HepG2 (cell line): ENCODE data around the gene MKRN2OS. TPM values are rescaled to one million over a fixed set of nuclear protein-coding genes. Genes with fewer than 3 reads are reported as not detected.

Source experiments
- ARHGAP35 ChIP-seq: sonication (generic); formaldehyde crosslinking; IDR thresholded peaks from 2 replicates; pipeline ENCODE4 v1.9.0; 2022; ENCODE audit warnings: mild to moderate bottlenecking, inconsistent platforms, moderate library complexity, missing genetic modification reagents, borderline replicate concordance
- ATF2 ChIP-seq: sonication (generic); formaldehyde crosslinking; IDR thresholded peaks from 2 replicates; pipeline ENCODE4 v1.4.0; 2020; ENCODE audit warnings: missing genetic modification reagents
- HDAC6 ChIP-seq: fragments of 200-600 bp; sonication (generic); IDR thresholded peaks from 2 replicates; pipeline ENCODE4 v1.7.0; 2017; ENCODE audit warnings: mild to moderate bottlenecking, antibody characterized with exemption, low read length, low read depth
- KDM2A ChIP-seq: sonication (generic); formaldehyde crosslinking; IDR thresholded peaks from 2 replicates; pipeline ENCODE4 v1.4.0; 2020; ENCODE audit warnings: low read depth, missing genetic modification reagents, borderline replicate concordance
- MBD4 ChIP-seq: IDR thresholded peaks from 2 replicates; pipeline ENCODE4 v1.6.1; 2012; ENCODE audit warnings: low read length, inconsistent platforms, borderline replicate concordance
- PRDM4 ChIP-seq: sonication (generic); formaldehyde crosslinking; IDR thresholded peaks from 2 replicates; pipeline ENCODE4 v1.9.0; 2021; ENCODE audit warnings: missing genetic modification reagents, borderline replicate concordance
- SIN3B ChIP-seq: fragments of 150-350 bp; IDR thresholded peaks from 2 replicates; pipeline ENCODE4 v1.6.1; 2014; ENCODE audit warnings: low read length
- TEAD3 ChIP-seq: optimal IDR thresholded peaks from 2 replicates; pipeline ENCODE3; 2016; ENCODE audit warnings: borderline replicate concordance
- TOPORS ChIP-seq: sonication (generic); formaldehyde crosslinking; IDR thresholded peaks from 2 replicates; pipeline ENCODE4 v1.8.0; 2023; ENCODE audit warnings: mild to moderate bottlenecking, missing genetic modification reagents
- ZBTB44 ChIP-seq: sonication (generic); formaldehyde crosslinking; IDR thresholded peaks from 2 replicates; pipeline ENCODE4 v1.4.0; 2020; ENCODE audit warnings: missing genetic modification reagents
- ZNF234 ChIP-seq: sonication (generic); formaldehyde crosslinking; conservative IDR thresholded peaks from 2 replicates; pipeline ENCODE4 v1.5.1; 2020; ENCODE audit warnings: mild to moderate bottlenecking, missing genetic modification reagents
- ZNF354B ChIP-seq: sonication (generic); formaldehyde crosslinking; IDR thresholded peaks from 2 replicates; pipeline ENCODE4 v1.8.0; 2022; ENCODE audit warnings: mild to moderate bottlenecking, missing genetic modification reagents
- ZNF788 ChIP-seq: sonication (generic); formaldehyde crosslinking; IDR thresholded peaks from 2 replicates; pipeline ENCODE4 v1.5.0; 2020; ENCODE audit warnings: mild to moderate bottlenecking, missing genetic modification reagents, borderline replicate concordance
- polyA plus RNA-seq, 8 experiments: library from polyadenylated mRNA; depleted of rRNA in 3 of 8; stranded (reverse) in 7 of 8; unstranded in 1 of 8; fragments of >200 nt; fragmentation: Illumina TruSeq in 4 of 8; extraction: Trizol in 4 of 8; gene quantifications; 2 replicates each; pipeline versions ENCODE4 v1.2.1 to v1.2.3, GENCODE V29; 2011 to 2016; ENCODE audit warnings: low read depth in 4 of 8, missing spikeins in 1 of 8, mixed read lengths in 1 of 8; ENCODE audit not compliant: insufficient read depth in 1 of 8
- total RNA-seq, 5 experiments: library from RNA; depleted of rRNA; stranded (reverse); fragments of >200 nt; fragmentation: Illumina TruSeq; extraction: Trizol; gene quantifications; 2 replicates each; pipeline ENCODE4 v1.2.3, GENCODE V29; 2016; ENCODE audit warnings: low read depth in 1 of 5
- TF ChIP-seq, protein P1 (sequence below): sonication (generic); formaldehyde crosslinking; IDR thresholded peaks from 2 replicates; pipeline ENCODE4 v1.4.0; 2020; ENCODE audit warnings: missing genetic modification reagents
- TF ChIP-seq, protein P2 (sequence below): sonication (generic); formaldehyde crosslinking; IDR thresholded peaks from 2 replicates; pipeline ENCODE4 v1.4.0; 2020; ENCODE audit warnings: mild to moderate bottlenecking, missing genetic modification reagents
- TF ChIP-seq, protein P3 (sequence below): sonication (generic); formaldehyde crosslinking; IDR thresholded peaks from 2 replicates; pipeline ENCODE4 v1.4.0; 2020; ENCODE audit warnings: missing genetic modification reagents, borderline replicate concordance

Gene MKRN2OS
- total and polyA plus RNA-seq, 2 of the 13 experiments (the other 11 are each of a cell fraction or from before 2014, with no cell fraction given), result not detected

DNA sequence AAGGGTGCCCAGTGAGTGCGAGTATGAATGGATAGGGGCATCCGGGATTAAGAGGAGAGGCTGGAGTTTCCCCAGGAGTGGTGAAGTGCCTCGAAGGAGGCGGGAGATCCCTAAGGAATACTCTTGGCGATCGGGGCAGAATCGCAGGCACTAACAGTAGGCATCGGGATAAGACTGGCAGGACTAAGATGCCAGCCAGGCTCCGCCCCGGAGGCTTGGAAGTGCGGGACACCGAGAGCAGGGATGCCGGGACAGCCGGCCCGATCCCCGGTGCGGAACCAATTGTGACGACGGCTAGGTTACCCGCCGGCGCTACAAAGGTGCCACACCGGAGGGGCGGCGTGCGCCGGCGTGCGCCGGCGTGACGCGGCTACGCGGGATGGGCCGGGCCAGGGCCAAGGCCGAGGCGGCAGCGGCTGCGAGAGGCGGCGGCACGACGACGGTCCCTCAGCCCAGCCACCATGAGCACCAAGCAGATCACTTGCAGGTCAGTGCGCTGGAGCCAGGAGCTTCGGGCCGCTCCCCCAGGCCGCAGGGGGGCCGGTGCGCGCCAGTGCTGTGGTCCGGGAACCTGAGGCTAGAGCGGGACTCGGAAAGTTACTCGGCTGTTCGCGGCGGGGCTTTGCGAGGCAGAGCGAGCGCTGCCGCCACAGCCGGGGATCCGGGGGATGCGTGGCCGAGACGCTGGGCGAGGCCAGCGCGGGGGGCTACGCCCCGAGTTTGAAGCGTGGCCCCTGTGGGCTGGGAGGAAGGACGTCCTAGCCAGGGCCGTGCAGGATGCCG is 11.6 kb upstream of the MKRN2OS start, which contains the start of gene MKRN2 (continued):
- peak; percentile 94 for TF ChIP-seq ZNF234
- peak; percentile 71; the same call in 1 of the 2 replicates for TF ChIP-seq ZBTB44 (CRISPR knock-in tag)
- no peak for TF ChIP-seq HDAC6
- peak; percentile 45 for TF ChIP-seq TEAD3
- TF ChIP-seq KDM2A (CRISPR knock-in tag), result peak; percentile 89
- TF ChIP-seq, protein P1, sequence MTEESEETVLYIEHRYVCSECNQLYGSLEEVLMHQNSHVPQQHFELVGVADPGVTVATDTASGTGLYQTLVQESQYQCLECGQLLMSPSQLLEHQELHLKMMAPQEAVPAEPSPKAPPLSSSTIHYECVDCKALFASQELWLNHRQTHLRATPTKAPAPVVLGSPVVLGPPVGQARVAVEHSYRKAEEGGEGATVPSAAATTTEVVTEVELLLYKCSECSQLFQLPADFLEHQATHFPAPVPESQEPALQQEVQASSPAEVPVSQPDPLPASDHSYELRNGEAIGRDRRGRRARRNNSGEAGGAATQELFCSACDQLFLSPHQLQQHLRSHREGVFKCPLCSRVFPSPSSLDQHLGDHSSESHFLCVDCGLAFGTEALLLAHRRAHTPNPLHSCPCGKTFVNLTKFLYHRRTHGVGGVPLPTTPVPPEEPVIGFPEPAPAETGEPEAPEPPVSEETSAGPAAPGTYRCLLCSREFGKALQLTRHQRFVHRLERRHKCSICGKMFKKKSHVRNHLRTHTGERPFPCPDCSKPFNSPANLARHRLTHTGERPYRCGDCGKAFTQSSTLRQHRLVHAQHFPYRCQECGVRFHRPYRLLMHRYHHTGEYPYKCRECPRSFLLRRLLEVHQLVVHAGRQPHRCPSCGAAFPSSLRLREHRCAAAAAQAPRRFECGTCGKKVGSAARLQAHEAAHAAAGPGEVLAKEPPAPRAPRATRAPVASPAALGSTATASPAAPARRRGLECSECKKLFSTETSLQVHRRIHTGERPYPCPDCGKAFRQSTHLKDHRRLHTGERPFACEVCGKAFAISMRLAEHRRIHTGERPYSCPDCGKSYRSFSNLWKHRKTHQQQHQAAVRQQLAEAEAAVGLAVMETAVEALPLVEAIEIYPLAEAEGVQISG (CRISPR knock-in tag), result peak; percentile 91
- TF ChIP-seq TOPORS (CRISPR knock-in tag), result 0 out of 2 replicates have a peak, but pooled peaks have one; percentile 48
- TF ChIP-seq ATF2 (CRISPR knock-in tag), result peak; percentile 47; the same call in 1 of the 2 replicates
- TF ChIP-seq ZNF788 (CRISPR knock-in tag), result peak; percentile 92
- TF ChIP-seq ZNF354B (CRISPR knock-in tag), result no peak
- TF ChIP-seq MBD4, result no peak
- TF ChIP-seq PRDM4 (CRISPR knock-in tag), result no peak
- TF ChIP-seq, protein P2, sequence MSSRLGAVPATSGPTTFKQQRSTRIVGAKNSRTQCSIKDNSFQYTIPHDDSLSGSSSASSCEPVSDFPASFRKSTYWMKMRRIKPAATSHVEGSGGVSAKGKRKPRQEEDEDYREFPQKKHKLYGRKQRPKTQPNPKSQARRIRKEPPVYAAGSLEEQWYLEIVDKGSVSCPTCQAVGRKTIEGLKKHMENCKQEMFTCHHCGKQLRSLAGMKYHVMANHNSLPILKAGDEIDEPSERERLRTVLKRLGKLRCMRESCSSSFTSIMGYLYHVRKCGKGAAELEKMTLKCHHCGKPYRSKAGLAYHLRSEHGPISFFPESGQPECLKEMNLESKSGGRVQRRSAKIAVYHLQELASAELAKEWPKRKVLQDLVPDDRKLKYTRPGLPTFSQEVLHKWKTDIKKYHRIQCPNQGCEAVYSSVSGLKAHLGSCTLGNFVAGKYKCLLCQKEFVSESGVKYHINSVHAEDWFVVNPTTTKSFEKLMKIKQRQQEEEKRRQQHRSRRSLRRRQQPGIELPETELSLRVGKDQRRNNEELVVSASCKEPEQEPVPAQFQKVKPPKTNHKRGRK (CRISPR knock-in tag), result peak; percentile 60; the same call in 1 of the 2 replicates
- 0 out of 2 replicates have a peak, but pooled peaks have one; percentile 25 for TF ChIP-seq ARHGAP35 (CRISPR knock-in tag)
- TF ChIP-seq, protein P3, sequence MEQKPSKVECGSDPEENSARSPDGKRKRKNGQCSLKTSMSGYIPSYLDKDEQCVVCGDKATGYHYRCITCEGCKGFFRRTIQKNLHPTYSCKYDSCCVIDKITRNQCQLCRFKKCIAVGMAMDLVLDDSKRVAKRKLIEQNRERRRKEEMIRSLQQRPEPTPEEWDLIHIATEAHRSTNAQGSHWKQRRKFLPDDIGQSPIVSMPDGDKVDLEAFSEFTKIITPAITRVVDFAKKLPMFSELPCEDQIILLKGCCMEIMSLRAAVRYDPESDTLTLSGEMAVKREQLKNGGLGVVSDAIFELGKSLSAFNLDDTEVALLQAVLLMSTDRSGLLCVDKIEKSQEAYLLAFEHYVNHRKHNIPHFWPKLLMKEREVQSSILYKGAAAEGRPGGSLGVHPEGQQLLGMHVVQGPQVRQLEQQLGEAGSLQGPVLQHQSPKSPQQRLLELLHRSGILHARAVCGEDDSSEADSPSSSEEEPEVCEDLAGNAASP (CRISPR knock-in tag), result no peak; the same call in none of the 2 replicates
- peak; percentile 74 for TF ChIP-seq SIN3B
